Liver (tissue), 3 donors: ENCODE data around the gene FBXW2.

ENCODE experiments used
- EGR1 ChIP-seq, 2 donors: IDR thresholded peaks; 2 replicates each; pipeline ENCODE4 v1.6.1; 2016 to 2018; ENCODE audit warnings: antibody characterized with exemption in 2 of 2, low read depth in 2 of 2
- RAD21 ChIP-seq, 2 donors: IDR thresholded peaks; 2 replicates each; pipeline ENCODE4 v1.6.1; 2016; ENCODE audit warnings: antibody characterized with exemption in 2 of 2, mild to moderate bottlenecking in 2 of 2
- SP1 ChIP-seq: IDR thresholded peaks from 2 replicates; pipeline ENCODE4 v1.6.1; 2018; ENCODE audit warnings: antibody characterized with exemption, mild to moderate bottlenecking
- TF ChIP-seq, protein P1 (sequence below): IDR thresholded peaks from 2 replicates; pipeline ENCODE4 v1.6.1; 2016; ENCODE audit warnings: antibody characterized with exemption
- TF ChIP-seq, protein P2 (sequence below): IDR thresholded peaks from 2 replicates; pipeline ENCODE4 v1.6.1; 2016; ENCODE audit warnings: antibody characterized with exemption
- TF ChIP-seq, protein P3 (sequence below): fragments of 150-350 bp; IDR thresholded peaks from 2 replicates; pipeline ENCODE4 v1.5.1; 2017; ENCODE audit warnings: improper control_type of control experiment, low read depth, low read length; ENCODE audit not compliant: missing input control
- TF ChIP-seq, protein P4 (sequence below): IDR thresholded peaks from 2 replicates; pipeline ENCODE4 v1.6.1; 2016; ENCODE audit warnings: antibody characterized with exemption, mild to moderate bottlenecking
- donor health status: healthy.
- donor health status: healthy.

DNA sequence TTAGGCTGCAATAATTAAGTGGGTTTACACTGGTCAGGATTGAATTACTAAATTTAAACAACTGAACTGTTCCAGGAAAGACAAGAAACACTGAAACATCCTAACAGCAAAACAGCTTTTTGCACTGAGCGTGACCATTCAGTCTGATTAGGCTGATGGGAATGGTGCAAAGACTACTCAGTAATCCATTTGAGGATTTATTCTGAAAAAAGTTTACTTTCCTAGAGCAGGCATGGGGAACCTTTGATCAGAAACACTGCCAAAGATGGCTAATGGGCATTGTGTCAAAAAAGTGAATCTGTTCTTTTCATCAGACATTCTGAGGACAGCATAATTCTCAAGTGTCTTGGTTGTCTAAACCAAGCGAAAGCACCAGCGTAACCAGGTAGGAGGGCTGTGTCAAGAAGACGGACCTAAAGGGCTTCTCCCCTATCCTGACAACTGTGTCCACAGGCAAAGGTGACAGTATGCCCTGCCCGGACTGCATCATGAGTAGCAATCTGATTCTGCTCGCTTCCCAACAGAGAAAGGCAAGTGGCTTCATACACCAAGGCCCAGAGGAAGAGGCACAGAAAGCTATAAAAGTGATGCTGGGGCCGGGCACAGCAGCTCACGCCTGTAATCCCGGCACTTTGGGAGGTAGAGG is 33.3 kb downstream of the FBXW2 start:
- TF ChIP-seq, protein P1, sequence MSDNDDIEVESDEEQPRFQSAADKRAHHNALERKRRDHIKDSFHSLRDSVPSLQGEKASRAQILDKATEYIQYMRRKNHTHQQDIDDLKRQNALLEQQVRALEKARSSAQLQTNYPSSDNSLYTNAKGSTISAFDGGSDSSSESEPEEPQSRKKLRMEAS = no peak
- TF ChIP-seq, protein P2, sequence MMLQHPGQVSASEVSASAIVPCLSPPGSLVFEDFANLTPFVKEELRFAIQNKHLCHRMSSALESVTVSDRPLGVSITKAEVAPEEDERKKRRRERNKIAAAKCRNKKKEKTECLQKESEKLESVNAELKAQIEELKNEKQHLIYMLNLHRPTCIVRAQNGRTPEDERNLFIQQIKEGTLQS = no peak
- TF ChIP-seq EGR1 (IDR thresholded peaks at IDR 0.05; ENCODE audit: low read depth in 2 of 2) (no peak), RAD21 (IDR thresholded peaks at IDR 0.05) (no peak), SP1 (no peak)
- TF ChIP-seq, protein P3, sequence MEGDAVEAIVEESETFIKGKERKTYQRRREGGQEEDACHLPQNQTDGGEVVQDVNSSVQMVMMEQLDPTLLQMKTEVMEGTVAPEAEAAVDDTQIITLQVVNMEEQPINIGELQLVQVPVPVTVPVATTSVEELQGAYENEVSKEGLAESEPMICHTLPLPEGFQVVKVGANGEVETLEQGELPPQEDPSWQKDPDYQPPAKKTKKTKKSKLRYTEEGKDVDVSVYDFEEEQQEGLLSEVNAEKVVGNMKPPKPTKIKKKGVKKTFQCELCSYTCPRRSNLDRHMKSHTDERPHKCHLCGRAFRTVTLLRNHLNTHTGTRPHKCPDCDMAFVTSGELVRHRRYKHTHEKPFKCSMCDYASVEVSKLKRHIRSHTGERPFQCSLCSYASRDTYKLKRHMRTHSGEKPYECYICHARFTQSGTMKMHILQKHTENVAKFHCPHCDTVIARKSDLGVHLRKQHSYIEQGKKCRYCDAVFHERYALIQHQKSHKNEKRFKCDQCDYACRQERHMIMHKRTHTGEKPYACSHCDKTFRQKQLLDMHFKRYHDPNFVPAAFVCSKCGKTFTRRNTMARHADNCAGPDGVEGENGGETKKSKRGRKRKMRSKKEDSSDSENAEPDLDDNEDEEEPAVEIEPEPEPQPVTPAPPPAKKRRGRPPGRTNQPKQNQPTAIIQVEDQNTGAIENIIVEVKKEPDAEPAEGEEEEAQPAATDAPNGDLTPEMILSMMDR = no peak
- TF ChIP-seq, protein P4, sequence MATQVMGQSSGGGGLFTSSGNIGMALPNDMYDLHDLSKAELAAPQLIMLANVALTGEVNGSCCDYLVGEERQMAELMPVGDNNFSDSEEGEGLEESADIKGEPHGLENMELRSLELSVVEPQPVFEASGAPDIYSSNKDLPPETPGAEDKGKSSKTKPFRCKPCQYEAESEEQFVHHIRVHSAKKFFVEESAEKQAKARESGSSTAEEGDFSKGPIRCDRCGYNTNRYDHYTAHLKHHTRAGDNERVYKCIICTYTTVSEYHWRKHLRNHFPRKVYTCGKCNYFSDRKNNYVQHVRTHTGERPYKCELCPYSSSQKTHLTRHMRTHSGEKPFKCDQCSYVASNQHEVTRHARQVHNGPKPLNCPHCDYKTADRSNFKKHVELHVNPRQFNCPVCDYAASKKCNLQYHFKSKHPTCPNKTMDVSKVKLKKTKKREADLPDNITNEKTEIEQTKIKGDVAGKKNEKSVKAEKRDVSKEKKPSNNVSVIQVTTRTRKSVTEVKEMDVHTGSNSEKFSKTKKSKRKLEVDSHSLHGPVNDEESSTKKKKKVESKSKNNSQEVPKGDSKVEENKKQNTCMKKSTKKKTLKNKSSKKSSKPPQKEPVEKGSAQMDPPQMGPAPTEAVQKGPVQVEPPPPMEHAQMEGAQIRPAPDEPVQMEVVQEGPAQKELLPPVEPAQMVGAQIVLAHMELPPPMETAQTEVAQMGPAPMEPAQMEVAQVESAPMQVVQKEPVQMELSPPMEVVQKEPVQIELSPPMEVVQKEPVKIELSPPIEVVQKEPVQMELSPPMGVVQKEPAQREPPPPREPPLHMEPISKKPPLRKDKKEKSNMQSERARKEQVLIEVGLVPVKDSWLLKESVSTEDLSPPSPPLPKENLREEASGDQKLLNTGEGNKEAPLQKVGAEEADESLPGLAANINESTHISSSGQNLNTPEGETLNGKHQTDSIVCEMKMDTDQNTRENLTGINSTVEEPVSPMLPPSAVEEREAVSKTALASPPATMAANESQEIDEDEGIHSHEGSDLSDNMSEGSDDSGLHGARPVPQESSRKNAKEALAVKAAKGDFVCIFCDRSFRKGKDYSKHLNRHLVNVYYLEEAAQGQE = no peak
